Tibial nerve (tissue), 4 donors: ENCODE data around the gene C1orf50. TPM values are rescaled to one million over a fixed set of nuclear protein-coding genes. Genes with fewer than 3 reads are reported as not detected.

ENCODE experiments used
- DNase-seq, 2 donors: peaks; one replicate each; pipeline ENCODE4 v3.0.0-alpha.2; 2019; ENCODE audit warnings: low spot score in 2 of 2
- H3K27ac ChIP-seq, 4 donors: fragments of 200-600 bp; sonication (generic) in 3 of 4; one replicate each; pipeline ENCODE4 v1.5.1; 2017 to 2019; ENCODE audit warnings: mild to moderate bottlenecking in 1 of 4
- H3K27me3 ChIP-seq, 2 donors: fragments of 200-600 bp; sonication (generic) in 1 of 2; one replicate each; pipeline versions ENCODE4 v1.5.1 to v1.6.0; 2017 to 2019
- H3K36me3 ChIP-seq, 3 donors: fragments of 200-600 bp; sonication (generic); one replicate each; pipeline ENCODE4 v1.5.1; 2018 to 2019
- H3K4me1 ChIP-seq, 4 donors: fragments of 200-600 bp; sonication (generic) in 3 of 4; one replicate each; pipeline ENCODE4 v1.5.1; 2017 to 2019
- H3K4me3 ChIP-seq, 4 donors: fragments of 200-600 bp; sonication (generic) in 3 of 4; one replicate each; pipeline ENCODE4 v1.5.1; 2017 to 2019; ENCODE audit warnings: mild to moderate bottlenecking in 1 of 4, moderate library complexity in 1 of 4
- H3K9me3 ChIP-seq, 4 donors: fragments of 200-600 bp; sonication (generic) in 3 of 4; one replicate each; pipeline ENCODE4 v1.5.1; 2017 to 2019
- CTCF ChIP-seq, 5 experiments: fragments of 200-600 bp in 3 of 5; fragments of 450-650 bp in 2 of 5; sonication (generic) in 3 of 5; IDR thresholded peaks; one replicate each; pipeline ENCODE4 v1.5.1; 2016 to 2019; ENCODE audit warnings: antibody characterized with exemption in 5 of 5, mild to moderate bottlenecking in 3 of 5, moderate library complexity in 2 of 5
- EP300 ChIP-seq, 2 donors: sonication (generic); formaldehyde crosslinking; IDR thresholded peaks; one replicate each; pipeline ENCODE4 v1.6.1; 2017; ENCODE audit warnings: antibody characterized with exemption in 2 of 2, mild to moderate bottlenecking in 1 of 2
- POLR2A ChIP-seq, 2 donors: fragments of 450-650 bp; IDR thresholded peaks; one replicate each; pipeline ENCODE4 v1.6.1; 2017; ENCODE audit warnings: antibody characterized with exemption in 2 of 2, mild to moderate bottlenecking in 2 of 2, moderate library complexity in 2 of 2
- WGBS, 2 donors: methylation state at CpG; one replicate each; pipeline ENCODE4 v1.1.5; 2018; 5-methylcytosine and 5-hydroxymethylcytosine counted together
- total RNA-seq, 4 donors: library from RNA; depleted of rRNA; stranded (reverse); fragments of >200 nt; gene quantifications; one replicate each; pipeline ENCODE4 v1.1.0, GENCODE V29; 2016

The C1orf50 gene
- total RNA-seq, 4 donors from 2014 or later = 3.0 to 8.4 (median 3.5) TPM

GRCh38 chr1:42730002-42730401, 37.0 kb upstream of the C1orf50 start:
- H3K4me1 ChIP-seq = no peaks in the 10 kb centered on the region
- no peak overlapping the region for H3K27ac ChIP-seq
- TF ChIP-seq CTCF (IDR thresholded peaks at IDR 0.05) (no peak), POLR2A (IDR thresholded peaks at IDR 0.05) (no peak), EP300 (IDR thresholded peaks at IDR 0.05) (no peak)
- H3K9me3 ChIP-seq = no peaks in the 10 kb centered on the region
- 76 to 83% methylated on average over 3 of the region's 3 CpGs for WGBS, 2 donors
- H3K27me3 ChIP-seq = no peaks in the 10 kb centered on the region
- DNase-seq = no peak
- peaks cover 0 to 16% (median 0%) of the 10 kb centered on the region in 3 donors for H3K36me3 ChIP-seq
- H3K4me3 ChIP-seq = no peak overlapping the region

DNA sequence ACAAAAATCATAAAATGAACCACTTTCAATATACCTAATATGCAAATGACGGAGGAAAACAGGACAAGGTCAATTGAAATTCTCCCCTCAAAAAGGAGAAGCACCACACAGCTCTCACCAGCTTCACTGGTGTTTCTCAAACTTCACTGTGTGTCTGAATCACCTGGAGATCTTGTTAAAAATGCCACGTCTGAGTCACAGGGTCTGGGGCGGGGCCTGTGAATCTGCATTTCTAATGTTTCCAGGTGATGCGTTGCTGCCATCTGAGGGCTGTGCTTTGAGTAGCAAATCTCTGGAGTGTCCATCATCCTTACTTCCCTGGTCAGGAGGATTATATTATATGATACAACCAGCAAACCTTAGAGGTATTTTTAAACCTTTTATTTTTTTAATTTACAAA, 36.1 kb upstream of the C1orf50 start:
- WGBS, 2 donors = 62 to 71% methylated on average over 4 of the region's 4 CpGs
- DNase-seq = no peak

GRCh38 chr1:42731585-42731984, 35.5 kb upstream of the C1orf50 start:
- no peak overlapping the region for H3K4me3 ChIP-seq
- WGBS, 2 donors = 37 to 58% methylated on average over 3 of the region's 3 CpGs
- no peaks in the 10 kb centered on the region for H3K9me3 ChIP-seq
- peaks cover 0 to 13% (median 0%) of the 10 kb centered on the region in 4 donors for H3K4me1 ChIP-seq
- peaks cover 0 to 27% (median 0%) of the 10 kb centered on the region in 3 donors for H3K36me3 ChIP-seq
- H3K27ac ChIP-seq = no peak overlapping the region
- no peak for TF ChIP-seq EP300 (IDR thresholded peaks at IDR 0.05)
- TF ChIP-seq POLR2A (IDR thresholded peaks at IDR 0.05) = no peak
- TF ChIP-seq CTCF (IDR thresholded peaks at IDR 0.05) = no peak
- no peaks in the 10 kb centered on the region for H3K27me3 ChIP-seq
- no peak for DNase-seq

More for the DNA sequence above, 36.1 kb upstream of the C1orf50 start:
- Histone ChIP-seq H3K27ac (no peak overlapping the region), H3K4me3 (no peak overlapping the region), H3K4me1 (peaks cover 0 to 7% (median 0%) of the 10 kb centered on the region in 4 donors), H3K36me3 (peaks cover 0 to 26% (median 0%) of the 10 kb centered on the region in 3 donors), H3K9me3 (no peaks in the 10 kb centered on the region), H3K27me3 (no peaks in the 10 kb centered on the region)
- TF ChIP-seq CTCF (IDR thresholded peaks at IDR 0.05) (no peak), POLR2A (IDR thresholded peaks at IDR 0.05) (no peak), EP300 (IDR thresholded peaks at IDR 0.05) (no peak)

DNA sequence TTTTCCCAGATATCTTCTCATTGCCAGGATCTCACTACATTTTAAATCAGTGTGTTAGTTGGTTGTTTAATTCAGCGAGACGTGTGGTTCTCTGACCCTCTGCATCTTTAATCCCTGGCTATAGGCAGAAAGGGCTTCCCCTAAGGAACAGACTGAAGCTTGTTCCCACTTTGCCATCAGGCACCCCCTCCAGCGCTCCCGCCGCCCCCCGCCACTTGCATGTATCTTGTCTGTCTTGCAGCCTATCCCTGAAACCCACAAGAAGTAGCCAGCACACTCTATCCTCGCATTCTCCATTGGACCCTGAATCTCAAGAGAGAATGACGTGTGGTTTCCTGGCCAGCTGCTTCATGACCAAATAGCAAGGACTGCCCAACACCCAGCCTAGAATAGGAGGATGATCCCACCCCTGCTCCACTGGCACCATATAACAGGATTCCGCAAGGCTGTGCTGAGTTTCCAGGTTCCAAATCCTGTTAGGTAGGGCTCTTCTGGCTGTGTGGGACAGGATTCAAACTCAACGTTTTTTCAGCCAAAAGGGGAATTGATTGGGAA, 34.8 kb upstream of the C1orf50 start:
- no peaks in the 10 kb centered on the region for H3K9me3 ChIP-seq
- no peaks in the 10 kb centered on the region for H3K27me3 ChIP-seq
- H3K4me1 ChIP-seq = peaks cover 0 to 19% (median 0%) of the 10 kb centered on the region in 4 donors
- peaks cover 0 to 27% (median 0%) of the 10 kb centered on the region in 3 donors for H3K36me3 ChIP-seq
- H3K4me3 ChIP-seq = no peak overlapping the region
- TF ChIP-seq POLR2A (IDR thresholded peaks at IDR 0.05) = no peak
- TF ChIP-seq EP300 (IDR thresholded peaks at IDR 0.05) = no peak
- no peak for TF ChIP-seq CTCF (IDR thresholded peaks at IDR 0.05)
- no peak for DNase-seq
- peak overlapping the region in 1 of 4 donors; percentile 5 for H3K27ac ChIP-seq
- 59 to 78% methylated on average over 10 of the region's 10 CpGs for WGBS, 2 donors

- TF ChIP-seq CTCF (IDR thresholded peaks at IDR 0.05) (no peak), POLR2A (IDR thresholded peaks at IDR 0.05) (no peak), EP300 (IDR thresholded peaks at IDR 0.05) (no peak)
- peaks cover 0 to 27% (median 0%) of the 10 kb centered on the region in 3 donors for H3K36me3 ChIP-seq
- no peak overlapping the region for H3K27ac ChIP-seq
- WGBS, 2 donors = 80 to 83% methylated on average over 12 of the region's 12 CpGs
- H3K4me3 ChIP-seq = no peak overlapping the region
- no peak for DNase-seq
- H3K27me3 ChIP-seq = no peaks in the 10 kb centered on the region
- peaks cover 0 to 31% (median 0%) of the 10 kb centered on the region in 4 donors for H3K4me1 ChIP-seq
- no peaks in the 10 kb centered on the region for H3K9me3 ChIP-seq
These were observed 33.4 kb upstream of the C1orf50 start for GRCh38 chr1:42733415-42734200.
